Smooth muscle cell (in vitro differentiated cells): ENCODE data around the gene SNCA. TPM values are rescaled to one million over a fixed set of nuclear protein-coding genes. Genes with fewer than 3 reads are reported as not detected.

Experiments used
- DNase-seq: peaks from one replicate; lab custom pipeline; 2025; ENCODE audit not compliant: unreplicated experiment; lab: John Stamatoyannopoulos, UW
- H2AFZ ChIP-seq: fragments of 200-600 bp; sonication (generic); 2 replicates; pipeline ENCODE4 v1.6.0; 2016; ENCODE audit warnings: antibody characterized with exemption, low read depth, mild to moderate bottlenecking
- H3F3A ChIP-seq: fragments of 200-600 bp; sonication (generic); 2 replicates; pipeline ENCODE4 v1.6.0; 2017; ENCODE audit warnings: antibody characterized with exemption, low read depth
- H3K27ac ChIP-seq: fragments of 200-600 bp; sonication (generic); 2 replicates; pipeline ENCODE4 v1.5.1; 2016; ENCODE audit warnings: low read depth, mild to moderate bottlenecking
- H3K27me3 ChIP-seq: fragments of 200-600 bp; sonication (generic); 2 replicates; pipeline ENCODE4 v1.6.1; 2016; ENCODE audit warnings: low read depth, mild to moderate bottlenecking
- H3K36me3 ChIP-seq: fragments of 200-600 bp; sonication (generic); 2 replicates; pipeline ENCODE4 v1.5.1; 2016; ENCODE audit warnings: low read depth
- H3K4me1 ChIP-seq: fragments of 200-600 bp; sonication (generic); 2 replicates; pipeline ENCODE4 v1.5.1; 2016; ENCODE audit warnings: low read depth
- H3K4me2 ChIP-seq: fragments of 200-600 bp; sonication (generic); 2 replicates; pipeline ENCODE4 v1.6.0; 2016; ENCODE audit warnings: mild to moderate bottlenecking
- H3K4me3 ChIP-seq: fragments of 200-600 bp; sonication (generic); 2 replicates; pipeline ENCODE4 v1.5.1; 2016; ENCODE audit warnings: mild to moderate bottlenecking
- H3K79me2 ChIP-seq: fragments of 200-600 bp; sonication (generic); 2 replicates; pipeline ENCODE4 v1.6.0; 2016; ENCODE audit warnings: low read depth, mild to moderate bottlenecking
- H3K9ac ChIP-seq: fragments of 200-600 bp; sonication (generic); 2 replicates; pipeline ENCODE4 v1.6.0; 2016; ENCODE audit warnings: low read depth
- H3K9me3 ChIP-seq: fragments of 200-600 bp; sonication (generic); replicated peaks from 2 replicates; pipeline ENCODE4 v1.5.1; 2016; ENCODE audit warnings: low read depth
- H4K20me1 ChIP-seq: fragments of 200-600 bp; sonication (generic); 2 replicates; pipeline ENCODE4 v1.6.0; 2016; ENCODE audit warnings: low read depth
- WGBS: methylation state at CpG from one replicate; pipeline ENCODE4 v1.1.7; 2016; ENCODE audit warnings: low lambda C conversion rate; 5-methylcytosine and 5-hydroxymethylcytosine counted together
- polyA plus RNA-seq: library from polyadenylated mRNA; unstranded; fragments of >200 nt; fragmentation: Nextera tagmentation; extraction: Ambion mirVana; gene quantifications from 2 replicates; pipeline ENCODE4 v1.2.1, GENCODE V29; 2016
- total RNA-seq: library from RNA; depleted of rRNA; stranded (reverse); fragments of >200 nt; gene quantifications from 2 replicates; pipeline ENCODE4 v1.2.3, GENCODE V29; 2014
- TF ChIP-seq, protein P1 (sequence below): fragments of 200-600 bp; sonication (generic); IDR thresholded peaks from 2 replicates; pipeline ENCODE4 v1.5.1; 2017; ENCODE audit warnings: borderline replicate concordance, mild to moderate bottlenecking, antibody characterized with exemption; ENCODE audit not compliant: insufficient read depth, poor library complexity, severe bottlenecking

Gene SNCA
- total and polyA plus RNA-seq, 2 experiments from 2014 or later: 0.22 to 3.2 TPM

DNA sequence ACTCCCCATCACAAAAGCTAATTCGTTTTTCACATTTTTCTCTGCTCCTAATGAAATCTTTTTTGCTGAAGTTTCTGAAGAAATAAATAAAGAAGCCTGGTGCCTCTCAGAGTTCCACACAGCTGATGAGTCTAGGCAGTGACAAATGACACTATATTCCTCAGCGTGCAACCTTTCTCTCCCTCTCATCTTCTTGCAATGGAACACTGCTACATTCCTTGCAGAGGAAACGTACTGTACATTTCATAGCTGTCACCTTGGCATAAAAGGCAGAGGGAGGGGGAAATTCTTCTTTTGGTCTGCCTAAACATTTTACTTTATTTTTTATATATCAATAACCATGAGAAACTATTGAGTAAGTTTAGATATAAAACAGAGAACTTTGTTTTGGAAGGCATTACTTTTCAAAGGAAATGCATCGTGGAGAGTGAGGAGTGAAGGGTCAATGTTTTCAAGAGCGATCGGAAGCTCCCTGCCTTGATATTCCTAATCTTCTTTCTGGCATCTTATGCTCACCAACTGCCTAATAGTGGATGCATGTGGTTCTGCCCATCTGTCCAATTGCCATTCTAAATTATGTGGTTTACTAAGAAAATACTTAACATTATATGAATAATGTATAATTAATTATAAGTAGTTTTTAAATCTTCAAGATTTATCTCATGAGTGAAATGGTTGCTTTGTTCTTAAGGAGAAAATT is 29.4 kb downstream of the SNCA start:
- no peak overlapping the region for H3K4me3 ChIP-seq
- H3F3A ChIP-seq: no peaks in the 10 kb centered on the region
- 87% methylated on average over 6 of the region's 6 CpGs for WGBS
- no peaks in the 10 kb centered on the region for H3K36me3 ChIP-seq
- no peak for DNase-seq
- H2AFZ ChIP-seq: no peak overlapping the region
- no peaks in the 10 kb centered on the region for H3K4me1 ChIP-seq
- no peaks in the 10 kb centered on the region for H3K27me3 ChIP-seq
- H3K79me2 ChIP-seq: no peaks in the 10 kb centered on the region
- TF ChIP-seq, protein P1, sequence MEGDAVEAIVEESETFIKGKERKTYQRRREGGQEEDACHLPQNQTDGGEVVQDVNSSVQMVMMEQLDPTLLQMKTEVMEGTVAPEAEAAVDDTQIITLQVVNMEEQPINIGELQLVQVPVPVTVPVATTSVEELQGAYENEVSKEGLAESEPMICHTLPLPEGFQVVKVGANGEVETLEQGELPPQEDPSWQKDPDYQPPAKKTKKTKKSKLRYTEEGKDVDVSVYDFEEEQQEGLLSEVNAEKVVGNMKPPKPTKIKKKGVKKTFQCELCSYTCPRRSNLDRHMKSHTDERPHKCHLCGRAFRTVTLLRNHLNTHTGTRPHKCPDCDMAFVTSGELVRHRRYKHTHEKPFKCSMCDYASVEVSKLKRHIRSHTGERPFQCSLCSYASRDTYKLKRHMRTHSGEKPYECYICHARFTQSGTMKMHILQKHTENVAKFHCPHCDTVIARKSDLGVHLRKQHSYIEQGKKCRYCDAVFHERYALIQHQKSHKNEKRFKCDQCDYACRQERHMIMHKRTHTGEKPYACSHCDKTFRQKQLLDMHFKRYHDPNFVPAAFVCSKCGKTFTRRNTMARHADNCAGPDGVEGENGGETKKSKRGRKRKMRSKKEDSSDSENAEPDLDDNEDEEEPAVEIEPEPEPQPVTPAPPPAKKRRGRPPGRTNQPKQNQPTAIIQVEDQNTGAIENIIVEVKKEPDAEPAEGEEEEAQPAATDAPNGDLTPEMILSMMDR: no peak
- no peak overlapping the region for H3K27ac ChIP-seq
- no peak overlapping the region for H3K4me2 ChIP-seq
- H3K9me3 ChIP-seq: no peaks in the 10 kb centered on the region
- H3K9ac ChIP-seq: no peak overlapping the region
- H4K20me1 ChIP-seq: no peaks in the 10 kb centered on the region

DNA sequence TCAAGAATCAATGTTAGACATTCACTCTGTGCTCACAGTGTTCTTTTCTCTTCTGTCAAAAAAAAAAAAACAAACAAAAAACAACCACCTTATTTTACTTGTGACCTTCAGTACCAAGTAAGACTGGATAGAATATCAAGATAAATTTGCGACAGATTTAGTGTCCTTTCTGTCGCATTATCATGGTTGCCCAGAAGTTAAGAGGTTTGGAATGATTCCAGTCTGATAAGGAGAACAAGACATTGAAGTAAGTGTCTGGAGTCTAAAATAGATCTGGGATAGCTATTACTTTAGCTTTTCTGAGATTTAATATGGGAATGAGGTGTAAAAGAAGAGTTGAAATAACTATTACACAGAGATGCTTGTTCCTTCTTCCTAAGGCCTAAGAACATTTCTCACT is 31.7 kb downstream of the SNCA start:
- Histone ChIP-seq H3K27ac (no peak overlapping the region), H3K4me3 (no peak overlapping the region), H3K79me2 (no peaks in the 10 kb centered on the region), H4K20me1 (no peaks in the 10 kb centered on the region), H3F3A (no peaks in the 10 kb centered on the region), H3K36me3 (no peaks in the 10 kb centered on the region), H3K4me1 (no peaks in the 10 kb centered on the region), H3K9ac (no peak overlapping the region), H2AFZ (no peak overlapping the region), H3K27me3 (no peaks in the 10 kb centered on the region), H3K4me2 (no peak overlapping the region), H3K9me3 (no peaks in the 10 kb centered on the region)
- no peak for DNase-seq
- TF ChIP-seq, protein P1: no peak
- WGBS: 71% methylated on average over 2 of the region's 2 CpGs

DNA sequence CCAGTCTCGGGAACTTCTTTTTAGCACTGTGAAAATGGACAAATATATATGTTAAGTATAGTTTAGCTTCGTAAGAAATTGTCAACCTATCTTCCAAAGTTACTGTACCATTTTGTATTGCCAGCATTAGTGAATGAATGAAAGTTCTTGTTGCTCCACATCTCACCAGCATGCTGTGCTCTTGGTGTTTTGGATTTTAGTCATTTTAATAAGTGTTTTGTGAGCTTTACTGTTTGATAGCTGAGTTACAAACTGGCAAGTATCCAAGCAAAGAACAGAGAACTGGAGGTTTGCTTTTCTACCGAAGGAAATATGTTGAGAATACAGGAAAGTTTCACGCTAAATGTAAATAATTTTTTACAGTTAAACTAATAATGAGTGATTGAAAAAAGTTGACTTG is 33.0 kb downstream of the SNCA start:
- TF ChIP-seq, protein P1: no peak
- Histone ChIP-seq H4K20me1 (no peaks in the 10 kb centered on the region), H3F3A (no peaks in the 10 kb centered on the region), H2AFZ (no peak overlapping the region), H3K9ac (no peak overlapping the region), H3K36me3 (no peaks in the 10 kb centered on the region), H3K4me1 (no peaks in the 10 kb centered on the region), H3K9me3 (no peaks in the 10 kb centered on the region), H3K4me3 (no peak overlapping the region), H3K79me2 (no peaks in the 10 kb centered on the region), H3K27ac (no peak overlapping the region), H3K4me2 (no peak overlapping the region), H3K27me3 (no peaks in the 10 kb centered on the region)
- DNase-seq: no peak
- WGBS: 92% methylated on average over 4 of the region's 4 CpGs

DNA sequence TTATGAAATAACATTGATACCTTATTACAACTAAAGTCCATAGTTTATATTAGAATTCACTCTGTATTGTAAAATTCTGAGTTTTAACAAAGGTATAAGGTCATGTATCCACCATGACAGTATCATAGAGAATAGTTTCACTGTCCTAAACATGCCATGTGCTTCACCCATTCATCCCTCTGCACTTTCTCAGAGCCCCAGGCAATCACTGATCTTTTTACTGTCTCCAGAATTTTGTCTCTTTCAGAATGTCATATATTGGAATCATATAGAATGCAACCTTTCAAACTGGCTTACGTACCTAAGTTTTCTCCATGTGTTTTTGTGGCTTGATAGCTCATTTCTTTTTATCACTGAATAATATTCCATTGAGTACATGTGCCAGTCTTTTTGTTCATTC is 33.9 kb downstream of the SNCA start:
- H3F3A ChIP-seq: no peaks in the 10 kb centered on the region
- no peak overlapping the region for H3K9ac ChIP-seq
- H3K79me2 ChIP-seq: no peaks in the 10 kb centered on the region
- H3K9me3 ChIP-seq: no peaks in the 10 kb centered on the region
- WGBS: 100% methylated on average over 1 of the region's 1 CpG
- H3K4me1 ChIP-seq: no peaks in the 10 kb centered on the region
- no peak overlapping the region for H3K27ac ChIP-seq
- no peaks in the 10 kb centered on the region for H3K36me3 ChIP-seq
- TF ChIP-seq, protein P1: no peak
- H4K20me1 ChIP-seq: no peaks in the 10 kb centered on the region
- no peak overlapping the region for H3K4me2 ChIP-seq
- no peak overlapping the region for H3K4me3 ChIP-seq
- no peak overlapping the region for H2AFZ ChIP-seq
- no peak for DNase-seq
- no peaks in the 10 kb centered on the region for H3K27me3 ChIP-seq
